Common myeloid progenitor, CD34-positive (primary cell): ENCODE data around the gene GALNT11.

Experiments
- CTCF ChIA-PET: fragments of 350-600 bp; sonication (Branson Sonifier 250); formaldehyde crosslinking; loops from one replicate; lab custom pipeline; 2021; ENCODE audit warnings: antibody characterized with exemption; lab: Charles Lee
- POLR2A ChIA-PET: fragments of 350-600 bp; sonication (Branson Sonifier 250); formaldehyde crosslinking; loops from one replicate; lab custom pipeline; 2021; ENCODE audit warnings: antibody characterized with exemption; lab: Charles Lee
- DNase-seq, 3 donors: peaks; one replicate each; pipeline versions ENCODE4 v3.0.0 to v3.0.0-alpha.2; 2013
- H3K27ac ChIP-seq, 2 experiments: 1 replicate in 1 of 2; 2 replicates in 1 of 2; pipeline ENCODE4 v1.7.0; 2013; ENCODE audit warnings: inconsistent platforms in 2 of 2, low read length in 2 of 2, mild to moderate bottlenecking in 2 of 2, low read depth in 1 of 2, moderate library complexity in 1 of 2; ENCODE audit not compliant: severe bottlenecking in 2 of 2, insufficient read depth in 1 of 2, poor library complexity in 1 of 2
- H3K27me3 ChIP-seq, 5 experiments: replicated peaks in 2 of 5; 1 replicate in 3 of 5; 2 replicates in 2 of 5; pipeline versions ENCODE4 v1.6.1 to v1.7.0; 2013; ENCODE audit warnings: low read length in 4 of 5, mild to moderate bottlenecking in 2 of 5, moderate library complexity in 2 of 5, inconsistent platforms in 1 of 5; ENCODE audit not compliant: insufficient read depth in 5 of 5, control insufficient read depth in 4 of 5
- H3K36me3 ChIP-seq, 4 experiments: 1 replicate in 2 of 4; 2 replicates in 2 of 4; pipeline versions ENCODE4 v1.6.1 to v1.7.0; 2013; ENCODE audit warnings: low read length in 3 of 4, control low read depth in 1 of 4, mild to moderate bottlenecking in 1 of 4; ENCODE audit not compliant: control insufficient read depth in 4 of 4, insufficient read depth in 4 of 4
- H3K4me1 ChIP-seq, 4 experiments: 1 replicate in 3 of 4; 2 replicates in 1 of 4; pipeline versions ENCODE4 v1.6.1 to v1.7.1; 2013; ENCODE audit warnings: low read length in 3 of 4, mild to moderate bottlenecking in 3 of 4, control low read depth in 1 of 4, inconsistent platforms in 1 of 4, moderate library complexity in 1 of 4; ENCODE audit not compliant: control insufficient read depth in 4 of 4, insufficient read depth in 4 of 4; ENCODE audit errors: control extremely low read depth in 1 of 4
- H3K4me3 ChIP-seq, 7 experiments: 1 replicate in 4 of 7; 2 replicates in 3 of 7; pipeline versions ENCODE4 v1.5.1 to v1.7.0; 2013; ENCODE audit warnings: mild to moderate bottlenecking in 7 of 7, low read length in 6 of 7, moderate library complexity in 6 of 7, inconsistent platforms in 2 of 7, low read depth in 2 of 7, control low read depth in 1 of 7; ENCODE audit not compliant: insufficient read depth in 4 of 7, control insufficient read depth in 1 of 7; ENCODE audit errors: extremely low read depth in 1 of 7
- H3K9me3 ChIP-seq, 5 experiments: 1 replicate in 4 of 5; 2 replicates in 1 of 5; pipeline versions ENCODE4 v1.6.1 to v1.7.1; 2013; ENCODE audit warnings: low read length in 4 of 5, mild to moderate bottlenecking in 2 of 5, inconsistent platforms in 1 of 5, low read depth in 1 of 5, moderate library complexity in 1 of 5; ENCODE audit not compliant: control insufficient read depth in 4 of 5, insufficient read depth in 2 of 5; ENCODE audit errors: control extremely low read depth in 1 of 5
- WGBS: methylation state at CpG from one replicate; pipeline ENCODE4 v1.1.5; 2013; ENCODE audit not compliant: insufficient coverage; 5-methylcytosine and 5-hydroxymethylcytosine counted together

GALNT11 gene

GRCh38 chr7:152140067-152140466, 114.6 kb downstream of the GALNT11 start:
- Histone ChIP-seq H3K36me3 (peaks cover 36 to 78% (median 56%) of the 10 kb centered on the region in 4 experiments), H3K27ac (no peak overlapping the region), H3K4me3 (no peak overlapping the region), H3K27me3 (no peaks in the 10 kb centered on the region), H3K9me3 (no peaks in the 10 kb centered on the region), H3K4me1 (peaks cover 0 to 13% (median 7%) of the 10 kb centered on the region in 4 experiments)
- no peak for DNase-seq
- CTCF ChIA-PET, result interaction anchor here (1.0 to 1.8 kb wide), 2 partner anchors 9 to 14 kb away, joined by 3 to 4 read pairs; no protein-coding TSS in a partner anchor
- WGBS, result 100% methylated on average over 1 of the region's 4 CpGs
- POLR2A ChIA-PET, result no interaction called here

- Histone ChIP-seq H3K4me1 (peaks cover 0 to 17% (median 10%) of the 10 kb centered on the region in 4 experiments), H3K9me3 (no peaks in the 10 kb centered on the region), H3K4me3 (no peak overlapping the region), H3K36me3 (peaks cover 36 to 83% (median 59%) of the 10 kb centered on the region in 4 experiments), H3K27me3 (no peaks in the 10 kb centered on the region), H3K27ac (no peak overlapping the region)
- ChIA-PET POLR2A (no interaction called here), CTCF (interaction anchor here (1.0 kb wide), 1 partner anchor 14 kb away, joined by 3 read pairs; no protein-coding TSS in a partner anchor)
- 100% methylated on average over 1 of the region's 2 CpGs for WGBS
- no peak for DNase-seq
These were observed 115.1 kb downstream of the GALNT11 start for GRCh38 chr7:152140560-152140959.

- ChIA-PET POLR2A (no interaction called here), CTCF (interaction anchor here (1.0 to 1.5 kb wide), 3 partner anchors 9 to 42 kb away, joined by 3 to 4 read pairs (median 3); no protein-coding TSS in a partner anchor)
- WGBS, result no CpG with 5 or more reads among the region's 5 CpGs
These were observed 117.6 kb downstream of the GALNT11 start for GRCh38 chr7:152142976-152143595.

GRCh38 chr7:152144557-152145245, 119.2 kb downstream of the GALNT11 start:
- 82% methylated on average over 11 of the region's 12 CpGs for whole genome bisulfite sequencing
- Histone ChIP-seq H3K4me1 (peaks cover 0 to 21% (median 10%) of the 10 kb centered on the region in 4 experiments), H3K36me3 (peaks cover 16 to 85% (median 51%) of the 10 kb centered on the region in 4 experiments), H3K27ac (no peak overlapping the region), H3K27me3 (no peaks in the 10 kb centered on the region), H3K4me3 (no peak overlapping the region), H3K9me3 (no peaks in the 10 kb centered on the region)
- CTCF ChIA-PET, result interaction anchor here (0.9 to 2.5 kb wide), 7 partner anchors 8 to 330 kb away, joined by 3 to 12 read pairs (median 3); no protein-coding TSS in a partner anchor
- peak in 2 of 3 donors; percentile 5 to 19 for DNase-seq
- POLR2A ChIA-PET, result no interaction called here

More at GRCh38 chr7:152142976-152143595, 117.6 kb downstream of the GALNT11 start:
- Histone ChIP-seq H3K4me3 (no peak overlapping the region), H3K4me1 (peaks cover 0 to 21% (median 10%) of the 10 kb centered on the region in 4 experiments), H3K27me3 (no peaks in the 10 kb centered on the region), H3K9me3 (no peaks in the 10 kb centered on the region), H3K27ac (no peak overlapping the region), H3K36me3 (peaks cover 24 to 85% (median 51%) of the 10 kb centered on the region in 4 experiments)
- no peak for DNase-seq

GRCh38 chr7:152145853-152146466, 120.5 kb downstream of the GALNT11 start:
- H3K9me3 ChIP-seq, result no peaks in the 10 kb centered on the region
- POLR2A ChIA-PET, result no interaction called here
- no peak overlapping the region for H3K4me3 ChIP-seq
- peak; percentile 19 to 52 (median 52) for DNase-seq
- CTCF ChIA-PET, result interaction anchor here (1.0 to 2.5 kb wide), 5 partner anchors 11 to 22 kb away, joined by 3 to 12 read pairs (median 5); no protein-coding TSS in a partner anchor
- H3K36me3 ChIP-seq, result peaks cover 16 to 83% (median 52%) of the 10 kb centered on the region in 4 experiments
- peaks cover 0 to 21% (median 10%) of the 10 kb centered on the region in 4 experiments for H3K4me1 ChIP-seq
- no peak overlapping the region for H3K27ac ChIP-seq
- WGBS, result 90% methylated on average over 3 of the region's 4 CpGs
- H3K27me3 ChIP-seq, result no peaks in the 10 kb centered on the region

GRCh38 chr7:152148706-152149105, 123.2 kb downstream of the GALNT11 start:
- no peaks in the 10 kb centered on the region for H3K27me3 ChIP-seq
- H3K36me3 ChIP-seq, result peaks cover 29 to 90% (median 67%) of the 10 kb centered on the region in 4 experiments
- H3K9me3 ChIP-seq, result no peaks in the 10 kb centered on the region
- no peak for DNase-seq
- ChIA-PET POLR2A (interaction anchor here (1.2 kb wide), 1 partner anchor 46 kb away, joined by 4 read pairs; no protein-coding TSS in a partner anchor), CTCF (interaction anchor here (0.9 to 1.7 kb wide), 3 partner anchors 10 to 216 kb away, joined by 3 to 4 read pairs (median 3); no protein-coding TSS in a partner anchor)
- 100% methylated on average over 4 of the region's 5 CpGs for WGBS
- H3K4me3 ChIP-seq, result no peak overlapping the region
- H3K4me1 ChIP-seq, result peaks cover 0 to 13% (median 5%) of the 10 kb centered on the region in 4 experiments
- H3K27ac ChIP-seq, result no peak overlapping the region
